ENCODE results near the gene CUX1. TPM values are rescaled to one million over a fixed set of nuclear protein-coding genes. Genes with fewer than 3 reads are reported as not detected.

The CUX1 gene
- total RNA-seq, 1 donor from 2014 or later = 118 TPM

DNA sequence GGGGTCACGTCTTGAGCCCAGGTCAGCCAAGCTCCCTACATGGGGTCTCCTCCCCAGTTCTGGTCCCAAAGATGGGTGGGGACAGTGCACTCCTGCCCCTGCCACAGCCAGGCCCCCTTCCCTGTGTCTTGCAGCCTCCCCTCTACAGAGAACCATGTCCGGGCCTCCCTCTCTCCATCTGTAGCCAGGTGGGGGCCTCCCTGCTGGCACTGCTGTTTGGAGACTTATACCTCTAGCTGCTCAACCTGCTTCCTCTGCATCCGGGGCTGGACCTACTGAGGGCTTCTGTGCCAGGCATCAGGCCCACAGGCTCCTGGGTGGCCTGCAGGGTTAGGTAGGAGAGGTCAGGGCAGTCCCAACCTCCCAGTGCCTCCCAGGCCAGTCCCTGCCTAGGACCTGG, 477.2 kb downstream of the CUX1 start:
- TF ChIP-seq, protein P1, sequence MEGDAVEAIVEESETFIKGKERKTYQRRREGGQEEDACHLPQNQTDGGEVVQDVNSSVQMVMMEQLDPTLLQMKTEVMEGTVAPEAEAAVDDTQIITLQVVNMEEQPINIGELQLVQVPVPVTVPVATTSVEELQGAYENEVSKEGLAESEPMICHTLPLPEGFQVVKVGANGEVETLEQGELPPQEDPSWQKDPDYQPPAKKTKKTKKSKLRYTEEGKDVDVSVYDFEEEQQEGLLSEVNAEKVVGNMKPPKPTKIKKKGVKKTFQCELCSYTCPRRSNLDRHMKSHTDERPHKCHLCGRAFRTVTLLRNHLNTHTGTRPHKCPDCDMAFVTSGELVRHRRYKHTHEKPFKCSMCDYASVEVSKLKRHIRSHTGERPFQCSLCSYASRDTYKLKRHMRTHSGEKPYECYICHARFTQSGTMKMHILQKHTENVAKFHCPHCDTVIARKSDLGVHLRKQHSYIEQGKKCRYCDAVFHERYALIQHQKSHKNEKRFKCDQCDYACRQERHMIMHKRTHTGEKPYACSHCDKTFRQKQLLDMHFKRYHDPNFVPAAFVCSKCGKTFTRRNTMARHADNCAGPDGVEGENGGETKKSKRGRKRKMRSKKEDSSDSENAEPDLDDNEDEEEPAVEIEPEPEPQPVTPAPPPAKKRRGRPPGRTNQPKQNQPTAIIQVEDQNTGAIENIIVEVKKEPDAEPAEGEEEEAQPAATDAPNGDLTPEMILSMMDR (IDR thresholded peaks at IDR 0.05) = no peak
- peaks cover 7% of the 10 kb centered on the region for H3K27me3 Mint-ChIP-seq (ENCODE audit: low read depth)
- DNase-seq (ENCODE audit: low spot score) = no peak
- H3K36me3 Mint-ChIP-seq (ENCODE audit: low read depth) = no peaks in the 10 kb centered on the region
- H3K27ac Mint-ChIP-seq (ENCODE audit: unreplicated experiment) = no peak overlapping the region
- H3K9me3 Mint-ChIP-seq (ENCODE audit: low read depth) = no peaks in the 10 kb centered on the region
- H3K4me3 Mint-ChIP-seq (ENCODE audit: unreplicated experiment) = no peak overlapping the region
- no peaks in the 10 kb centered on the region for H3K4me1 Mint-ChIP-seq (ENCODE audit: low read depth)

DNA sequence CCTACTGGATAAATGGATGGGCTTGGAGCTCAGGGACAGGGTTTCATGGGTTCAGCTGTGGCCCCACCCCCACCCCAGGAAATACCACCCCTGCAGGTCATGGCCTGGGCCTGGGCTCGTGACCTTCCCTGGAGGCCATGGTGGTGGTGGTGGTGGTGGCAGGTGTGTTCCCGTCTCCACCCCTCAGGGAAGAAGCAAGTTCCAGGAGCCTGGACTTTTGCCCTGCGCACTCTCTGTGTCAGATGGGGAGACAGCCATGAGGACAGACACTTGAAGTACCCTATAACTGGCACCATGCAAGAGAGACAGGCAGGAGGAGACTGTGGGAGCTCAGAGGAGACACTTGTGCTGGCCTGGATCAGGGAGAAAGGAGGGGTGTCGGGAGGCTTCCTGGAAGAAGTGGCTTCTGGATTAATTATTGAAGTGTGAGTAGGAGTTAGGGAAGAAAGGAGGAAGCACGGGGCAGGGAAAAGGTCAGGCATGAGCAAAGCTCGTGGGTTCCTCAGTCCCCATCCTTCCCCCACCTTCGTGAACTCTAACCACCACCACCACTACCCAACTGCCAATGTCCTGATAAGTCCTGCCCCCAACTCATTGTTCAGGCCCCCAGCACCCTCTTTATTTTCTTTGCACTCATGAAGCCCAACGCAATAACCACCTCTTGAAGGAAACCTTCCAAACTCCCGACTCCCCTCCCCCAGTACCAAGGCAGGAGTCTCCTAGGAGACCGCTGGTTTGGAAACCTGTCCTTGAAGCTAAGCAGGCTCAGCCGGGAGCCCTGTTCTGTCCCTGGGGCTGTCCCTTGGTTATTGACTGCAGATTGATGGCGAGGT, 478.1 kb downstream of the CUX1 start:
- Mint-ChIP-seq H3K36me3 (ENCODE audit: low read depth) (no peaks in the 10 kb centered on the region), H3K27me3 (ENCODE audit: low read depth) (peaks cover 7% of the 10 kb centered on the region), H3K4me3 (ENCODE audit: unreplicated experiment) (no peak overlapping the region), H3K27ac (ENCODE audit: unreplicated experiment) (no peak overlapping the region), H3K4me1 (ENCODE audit: low read depth) (no peaks in the 10 kb centered on the region), H3K9me3 (ENCODE audit: low read depth) (no peaks in the 10 kb centered on the region)
- no peak for DNase-seq (ENCODE audit: low spot score)
- TF ChIP-seq, protein P1 (IDR thresholded peaks at IDR 0.05) = no peak

DNA sequence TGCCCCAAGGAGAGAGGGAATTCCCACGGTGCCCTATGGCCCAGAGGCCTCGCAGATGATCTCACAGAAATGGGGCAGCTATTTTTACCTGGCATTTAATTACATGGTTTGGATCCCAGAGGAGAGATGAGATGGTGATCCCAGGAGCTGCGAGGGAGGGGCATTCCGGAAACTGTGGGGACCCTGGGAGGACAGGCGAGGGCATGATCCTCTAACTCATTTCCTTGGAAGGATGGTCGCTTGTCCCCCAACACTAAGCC, 478.7 kb downstream of the CUX1 start:
- DNase-seq (ENCODE audit: low spot score) = no peak
- Mint-ChIP-seq H3K36me3 (ENCODE audit: low read depth) (no peaks in the 10 kb centered on the region), H3K27ac (ENCODE audit: unreplicated experiment) (no peak overlapping the region), H3K9me3 (ENCODE audit: low read depth) (no peaks in the 10 kb centered on the region), H3K4me1 (ENCODE audit: low read depth) (no peaks in the 10 kb centered on the region), H3K4me3 (ENCODE audit: unreplicated experiment) (no peak overlapping the region), H3K27me3 (ENCODE audit: low read depth) (peaks cover 7% of the 10 kb centered on the region)
- TF ChIP-seq, protein P1 (IDR thresholded peaks at IDR 0.05) = no peak

DNA sequence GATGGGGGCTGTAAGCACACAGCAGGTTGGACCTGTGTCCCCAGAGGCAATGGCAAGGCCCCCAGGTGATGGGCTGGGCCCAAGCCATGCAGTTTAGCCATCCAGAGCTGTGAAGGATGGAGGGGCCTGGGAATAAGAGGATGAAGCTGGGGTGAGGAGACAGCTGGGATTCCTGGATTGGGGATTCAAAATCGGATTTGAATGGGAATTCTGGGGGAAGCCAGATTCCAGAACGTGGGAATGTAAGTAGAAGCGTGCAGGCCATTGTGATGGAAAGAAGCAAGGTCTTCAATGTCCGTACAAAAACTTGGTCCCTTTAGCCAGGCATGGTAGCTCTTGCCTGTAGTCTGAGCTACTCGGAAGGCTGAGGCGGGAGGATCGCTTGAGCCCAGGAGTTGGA, 479.1 kb downstream of the CUX1 start:
- TF ChIP-seq, protein P1 (IDR thresholded peaks at IDR 0.05) = no peak
- Mint-ChIP-seq H3K36me3 (ENCODE audit: low read depth) (no peaks in the 10 kb centered on the region), H3K4me1 (ENCODE audit: low read depth) (no peaks in the 10 kb centered on the region), H3K9me3 (ENCODE audit: low read depth) (no peaks in the 10 kb centered on the region), H3K27me3 (ENCODE audit: low read depth) (peaks cover 4% of the 10 kb centered on the region), H3K4me3 (ENCODE audit: unreplicated experiment) (no peak overlapping the region), H3K27ac (ENCODE audit: unreplicated experiment) (no peak overlapping the region)
- DNase-seq (ENCODE audit: low spot score) = no peak

DNA sequence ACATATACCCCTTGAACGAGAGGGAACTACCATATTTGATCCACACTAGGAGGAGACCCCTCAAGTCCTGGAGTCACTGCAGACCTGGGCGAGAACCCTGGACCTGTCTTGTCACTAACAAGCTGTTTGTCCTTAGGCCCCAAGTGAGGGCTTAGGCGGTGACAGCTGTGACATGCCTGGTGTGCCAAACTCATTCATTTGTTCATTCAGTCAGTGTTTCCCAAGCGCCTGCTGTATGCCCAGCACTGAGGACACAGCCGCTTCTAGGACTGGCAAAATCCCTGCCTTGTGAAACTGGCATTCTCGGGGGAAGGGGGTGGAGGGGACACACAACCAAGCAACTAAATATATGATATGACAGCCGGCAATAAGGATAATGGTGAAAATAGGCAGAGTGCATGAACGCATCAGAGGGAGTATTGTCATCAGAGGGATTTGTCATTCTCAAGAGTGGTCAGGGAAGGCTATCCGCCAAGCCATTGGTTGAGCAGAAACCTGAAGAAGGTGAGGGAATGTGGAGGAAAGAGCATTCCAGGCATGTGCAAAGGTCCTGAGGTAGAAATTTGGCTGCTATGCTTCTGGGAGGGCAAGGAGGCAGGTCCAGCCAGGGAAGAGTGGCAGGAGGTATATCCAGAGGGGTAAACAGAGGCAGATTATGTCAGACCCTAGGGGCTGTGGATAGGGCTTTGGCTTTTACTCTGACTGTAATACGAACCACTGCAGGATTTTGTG, 480.2 kb downstream of the CUX1 start:
- TF ChIP-seq, protein P1 (IDR thresholded peaks at IDR 0.05) = no peak
- H3K27me3 Mint-ChIP-seq (ENCODE audit: low read depth) = peaks cover 2% of the 10 kb centered on the region
- no peaks in the 10 kb centered on the region for H3K9me3 Mint-ChIP-seq (ENCODE audit: low read depth)
- DNase-seq (ENCODE audit: low spot score) = no peak
- H3K4me1 Mint-ChIP-seq (ENCODE audit: low read depth) = no peaks in the 10 kb centered on the region
- no peak overlapping the region for H3K27ac Mint-ChIP-seq (ENCODE audit: unreplicated experiment)
- no peak overlapping the region for H3K4me3 Mint-ChIP-seq (ENCODE audit: unreplicated experiment)
- no peaks in the 10 kb centered on the region for H3K36me3 Mint-ChIP-seq (ENCODE audit: low read depth)
